C4-2B (cell line): ENCODE measurements around the gene FAT4.

Experiments
- ZFX ChIP-seq: fragments of 450-650 bp; IDR thresholded peaks from 2 replicates; pipeline ENCODE4 v1.6.1; 2017
- TF ChIP-seq, protein P1 (sequence below): fragments of 450-650 bp; conservative IDR thresholded peaks from 2 replicates; pipeline ENCODE4 v1.5.1; 2017; ENCODE audit warnings: mild to moderate bottlenecking

DNA sequence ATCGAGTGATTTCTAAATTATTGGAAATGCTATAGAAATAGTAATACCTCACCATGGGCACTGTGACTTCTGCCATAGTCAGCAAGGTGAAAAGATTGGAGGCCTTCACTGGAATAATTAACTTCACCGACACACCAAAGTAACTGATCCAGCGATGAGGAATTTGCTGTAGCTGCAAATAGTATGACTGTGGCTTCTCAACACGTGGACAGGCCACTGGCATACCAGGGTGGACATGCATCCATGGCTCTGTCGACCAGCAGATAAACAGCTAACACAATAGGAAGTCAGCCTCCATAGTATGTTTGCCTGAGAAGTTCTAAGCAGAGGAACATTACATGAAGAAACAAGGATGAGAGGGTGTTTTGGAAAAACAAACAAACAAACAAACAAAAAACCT is 10.9 kb upstream of the FAT4 start:
- TF ChIP-seq, protein P1, sequence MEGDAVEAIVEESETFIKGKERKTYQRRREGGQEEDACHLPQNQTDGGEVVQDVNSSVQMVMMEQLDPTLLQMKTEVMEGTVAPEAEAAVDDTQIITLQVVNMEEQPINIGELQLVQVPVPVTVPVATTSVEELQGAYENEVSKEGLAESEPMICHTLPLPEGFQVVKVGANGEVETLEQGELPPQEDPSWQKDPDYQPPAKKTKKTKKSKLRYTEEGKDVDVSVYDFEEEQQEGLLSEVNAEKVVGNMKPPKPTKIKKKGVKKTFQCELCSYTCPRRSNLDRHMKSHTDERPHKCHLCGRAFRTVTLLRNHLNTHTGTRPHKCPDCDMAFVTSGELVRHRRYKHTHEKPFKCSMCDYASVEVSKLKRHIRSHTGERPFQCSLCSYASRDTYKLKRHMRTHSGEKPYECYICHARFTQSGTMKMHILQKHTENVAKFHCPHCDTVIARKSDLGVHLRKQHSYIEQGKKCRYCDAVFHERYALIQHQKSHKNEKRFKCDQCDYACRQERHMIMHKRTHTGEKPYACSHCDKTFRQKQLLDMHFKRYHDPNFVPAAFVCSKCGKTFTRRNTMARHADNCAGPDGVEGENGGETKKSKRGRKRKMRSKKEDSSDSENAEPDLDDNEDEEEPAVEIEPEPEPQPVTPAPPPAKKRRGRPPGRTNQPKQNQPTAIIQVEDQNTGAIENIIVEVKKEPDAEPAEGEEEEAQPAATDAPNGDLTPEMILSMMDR = no peak
- no peak for TF ChIP-seq ZFX
